Stomach smooth muscle (tissue), 2 donors: ENCODE data around the gene CR1.
"Not testable (repeated sequence)": the region's sequence is repeated elsewhere in the genome, so short reads cannot be mapped to it uniquely, and the experiment has no call there.

Experiments
- H3K27ac ChIP-seq: one replicate; pipeline ENCODE4 v1.7.0; 2013; ENCODE audit warnings: mild to moderate bottlenecking, low read length, inconsistent platforms
- H3K27me3 ChIP-seq, 2 donors: one replicate each; pipeline ENCODE4 v1.7.0; 2013; ENCODE audit warnings: low read length in 2 of 2; ENCODE audit not compliant: insufficient read depth in 2 of 2, control insufficient read depth in 1 of 2
- H3K36me3 ChIP-seq, 2 donors: one replicate each; pipeline ENCODE4 v1.7.0; 2013; ENCODE audit warnings: low read length in 2 of 2; ENCODE audit not compliant: control insufficient read depth in 2 of 2, insufficient read depth in 2 of 2
- H3K4me1 ChIP-seq: one replicate; pipeline ENCODE4 v1.7.0; 2013; ENCODE audit warnings: low read length; ENCODE audit not compliant: control insufficient read depth, insufficient read depth
- H3K4me3 ChIP-seq, 2 donors: one replicate each; pipeline ENCODE4 v1.7.0; 2013; ENCODE audit warnings: low read length in 2 of 2
- H3K9ac ChIP-seq, 2 donors: one replicate each; pipeline ENCODE4 v1.7.0; 2013; ENCODE audit warnings: low read length in 2 of 2, mild to moderate bottlenecking in 1 of 2
- H3K9me3 ChIP-seq, 2 donors: one replicate each; pipeline ENCODE4 v1.7.0; 2013; ENCODE audit warnings: low read length in 2 of 2; ENCODE audit not compliant: control insufficient read depth in 2 of 2
- donor health status: healthy.
- donor health status: Pancreatic carcinoma.

The CR1 gene

DNA sequence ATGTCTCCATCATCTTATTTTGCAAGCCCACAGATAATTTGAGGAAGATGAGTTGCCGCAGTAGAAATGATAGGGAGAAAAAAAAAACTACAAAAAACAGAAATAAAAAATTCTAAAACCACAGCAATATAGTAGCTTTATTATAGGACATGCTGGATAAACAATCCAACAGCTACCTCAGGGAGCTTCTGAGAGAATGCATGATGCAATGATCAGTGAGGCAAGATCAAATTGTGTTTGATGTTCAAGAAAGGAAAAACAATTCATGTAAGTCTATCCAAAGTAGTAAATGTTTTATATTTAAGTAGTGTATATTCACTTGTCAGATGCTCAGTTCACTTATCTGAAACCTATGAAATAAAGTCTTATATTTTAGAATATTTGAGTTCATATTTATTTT is 155.6 kb downstream of the CR1 start:
- H3K4me1 ChIP-seq = no peaks in the 10 kb centered on the region
- H3K27me3 ChIP-seq = no peaks in the 10 kb centered on the region
- H3K9ac ChIP-seq = no peak overlapping the region
- H3K9me3 ChIP-seq = no peaks in the 10 kb centered on the region
- H3K27ac ChIP-seq = no peak overlapping the region
- H3K36me3 ChIP-seq = no peaks in the 10 kb centered on the region
- no peak overlapping the region for H3K4me3 ChIP-seq

DNA sequence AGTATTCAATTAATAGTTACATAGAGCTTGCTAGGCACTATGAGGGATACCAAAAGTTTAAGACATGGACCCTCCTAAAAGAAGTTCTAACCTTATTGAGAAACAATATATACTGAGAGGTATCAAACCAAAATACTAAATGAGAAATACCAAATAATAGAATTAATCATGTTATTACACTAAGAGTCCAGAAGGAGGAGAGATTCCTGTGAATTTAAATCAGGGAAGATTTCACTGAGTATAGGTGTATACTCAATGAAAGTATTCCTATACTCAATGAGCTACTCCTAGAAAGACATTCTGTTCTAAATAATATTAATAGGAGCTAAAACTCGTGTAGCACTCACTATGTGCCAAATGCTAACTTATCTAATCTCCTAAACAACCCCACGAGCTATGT is 158.4 kb downstream of the CR1 start:
- Histone ChIP-seq H3K9me3 (no peaks in the 10 kb centered on the region), H3K36me3 (no peaks in the 10 kb centered on the region), H3K4me1 (no peaks in the 10 kb centered on the region), H3K9ac (no peak overlapping the region), H3K4me3 (no peak overlapping the region), H3K27me3 (no peaks in the 10 kb centered on the region), H3K27ac (no peak overlapping the region)

DNA sequence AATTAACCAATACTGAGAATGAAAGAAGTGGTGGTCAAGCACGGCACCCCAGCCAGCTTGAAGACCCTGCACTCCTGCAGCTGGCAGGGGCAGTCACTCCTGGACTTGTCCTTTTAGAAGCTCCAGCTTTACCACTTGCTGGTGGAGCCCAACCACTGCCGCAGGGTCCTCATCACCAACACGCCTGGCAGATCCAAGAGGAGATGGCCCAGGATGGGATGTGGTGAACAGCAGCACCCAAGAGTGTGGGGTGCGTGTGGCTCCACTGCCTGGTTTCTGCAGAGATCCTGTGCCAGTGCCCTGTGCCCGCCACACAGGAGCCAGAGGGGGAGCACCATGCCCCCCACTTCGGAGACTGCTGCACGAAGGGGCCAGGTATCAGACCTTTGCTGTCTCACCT is 162.5 kb downstream of the CR1 start:
- H3K36me3 ChIP-seq = no peaks in the 10 kb centered on the region
- no peak overlapping the region for H3K27ac ChIP-seq
- no peak overlapping the region for H3K4me3 ChIP-seq
- no peak overlapping the region for H3K9ac ChIP-seq
- H3K27me3 ChIP-seq = no peaks in the 10 kb centered on the region
- no peaks in the 10 kb centered on the region for H3K9me3 ChIP-seq
- no peaks in the 10 kb centered on the region for H3K4me1 ChIP-seq

DNA sequence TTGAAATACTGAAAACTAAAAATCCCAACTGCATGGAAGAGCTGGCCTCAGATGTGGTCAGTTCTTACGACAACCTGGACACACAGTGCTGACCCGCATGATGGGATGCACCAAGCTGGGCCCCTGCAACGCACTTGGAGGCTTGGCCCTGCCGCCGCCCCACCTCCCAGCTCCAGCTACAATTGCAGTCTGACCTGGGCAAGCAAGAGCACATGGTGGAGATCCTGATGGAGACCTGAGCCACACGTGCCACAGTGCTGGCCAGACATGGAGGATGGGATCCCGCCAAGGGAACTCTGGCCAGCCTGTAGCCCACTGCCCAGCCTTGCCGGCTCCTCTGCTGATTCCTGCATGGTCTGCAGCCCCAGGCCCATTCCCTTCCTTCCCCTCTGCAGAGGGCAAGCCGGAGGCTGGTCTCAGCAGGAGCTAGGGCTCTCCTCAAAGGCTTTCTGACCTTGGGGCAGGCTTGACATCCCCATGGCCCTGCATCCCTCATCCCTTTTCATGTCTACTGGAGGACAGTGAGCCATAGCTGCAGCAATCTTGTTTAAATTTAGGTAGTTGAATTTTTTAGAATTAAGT is 163.0 kb downstream of the CR1 start:
- Histone ChIP-seq H3K36me3 (no peaks in the 10 kb centered on the region), H3K9ac (no peak overlapping the region), H3K4me3 (no peak overlapping the region), H3K27ac (no peak overlapping the region), H3K4me1 (no peaks in the 10 kb centered on the region), H3K9me3 (no peaks in the 10 kb centered on the region), H3K27me3 (no peaks in the 10 kb centered on the region)

DNA sequence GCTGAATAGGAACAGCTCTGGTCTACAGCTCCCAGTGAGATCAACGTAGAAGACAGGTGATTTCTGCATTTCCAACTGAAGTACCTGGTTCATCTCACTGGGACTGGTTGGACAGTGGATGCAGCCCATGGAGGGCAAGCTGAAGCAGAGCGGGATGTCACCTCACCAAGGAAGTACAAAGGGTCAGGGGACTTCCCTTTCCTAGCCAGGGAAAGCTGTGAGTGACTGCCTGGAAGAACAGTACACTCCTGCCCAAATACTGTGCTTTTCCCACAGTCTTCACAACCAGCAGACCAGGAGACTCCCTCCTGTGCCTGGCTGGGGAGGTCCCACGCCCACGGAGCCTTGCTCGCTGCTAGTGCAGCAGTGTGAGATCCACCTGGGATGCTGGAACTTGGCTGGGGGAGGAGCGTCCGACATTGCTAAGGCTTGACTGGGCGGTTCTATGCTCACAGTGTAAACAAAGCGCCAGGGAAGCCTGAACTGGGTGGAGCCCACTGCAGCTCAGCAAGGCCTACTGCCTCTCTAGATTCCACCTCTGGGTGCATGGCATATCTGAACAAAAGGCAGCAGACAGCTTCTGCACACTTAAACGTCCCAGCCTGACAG is 163.7 kb downstream of the CR1 start:
- H3K9ac ChIP-seq = no peak overlapping the region

DNA sequence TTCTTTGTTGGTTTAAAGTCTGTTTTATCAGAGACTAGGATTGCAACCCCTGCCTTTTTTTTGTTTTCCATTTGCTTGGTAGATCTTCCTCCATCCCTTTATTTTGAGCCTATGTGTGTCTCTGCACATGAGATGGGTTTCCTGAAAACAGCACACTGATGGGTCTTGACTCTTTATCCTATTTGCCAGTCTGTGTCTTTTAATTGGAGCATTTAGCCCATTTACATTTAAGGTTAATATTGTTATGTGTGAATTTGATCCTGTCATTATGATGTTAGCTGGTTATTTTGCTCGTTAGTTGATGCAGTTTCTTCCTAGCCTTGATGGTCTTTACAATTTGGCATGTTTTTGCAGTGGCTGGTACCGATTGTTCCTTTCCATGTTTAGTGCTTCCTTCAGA is 165.5 kb downstream of the CR1 start:
- not testable (repeated sequence) for H3K36me3 ChIP-seq, H3K4me3 ChIP-seq

More for the DNA sequence above, 163.7 kb downstream of the CR1 start:
- Histone ChIP-seq H3K4me3 (no peak overlapping the region), H3K36me3 (no peaks in the 10 kb centered on the region), H3K9me3 (no peaks in the 10 kb centered on the region), H3K4me1 (no peaks in the 10 kb centered on the region), H3K27ac (no peak overlapping the region), H3K27me3 (no peaks in the 10 kb centered on the region)

DNA sequence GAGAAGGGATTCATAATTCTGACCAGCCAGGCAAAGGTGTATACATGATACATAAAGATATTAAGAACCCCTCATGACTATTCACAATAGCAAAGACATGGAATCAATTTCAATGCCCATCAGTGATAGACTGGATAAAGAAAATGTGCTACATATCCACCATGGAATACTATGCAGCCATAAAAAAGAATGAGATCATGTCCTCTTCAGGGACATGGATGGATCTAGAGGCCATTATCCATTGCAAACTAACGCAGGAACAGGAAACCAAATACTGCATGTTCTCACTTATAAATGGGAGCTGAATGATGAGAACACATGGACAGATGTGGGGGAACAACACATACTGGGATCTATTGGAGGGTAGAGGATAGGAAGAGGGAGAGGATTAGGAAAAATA is 170.4 kb downstream of the CR1 start:
- peaks cover 23 to 29% of the 10 kb centered on the region in 2 donors for H3K27me3 ChIP-seq
- no peak overlapping the region for H3K4me3 ChIP-seq
- no peak overlapping the region for H3K9ac ChIP-seq
- H3K9me3 ChIP-seq = no peaks in the 10 kb centered on the region
- peaks cover 4% of the 10 kb centered on the region for H3K4me1 ChIP-seq
- no peak overlapping the region for H3K27ac ChIP-seq
- no peaks in the 10 kb centered on the region for H3K36me3 ChIP-seq

More for the DNA sequence above, 165.5 kb downstream of the CR1 start:
- H3K4me1 ChIP-seq, H3K27ac ChIP-seq, H3K9ac ChIP-seq, H3K27me3 ChIP-seq, H3K9me3 ChIP-seq: not testable (repeated sequence)

DNA sequence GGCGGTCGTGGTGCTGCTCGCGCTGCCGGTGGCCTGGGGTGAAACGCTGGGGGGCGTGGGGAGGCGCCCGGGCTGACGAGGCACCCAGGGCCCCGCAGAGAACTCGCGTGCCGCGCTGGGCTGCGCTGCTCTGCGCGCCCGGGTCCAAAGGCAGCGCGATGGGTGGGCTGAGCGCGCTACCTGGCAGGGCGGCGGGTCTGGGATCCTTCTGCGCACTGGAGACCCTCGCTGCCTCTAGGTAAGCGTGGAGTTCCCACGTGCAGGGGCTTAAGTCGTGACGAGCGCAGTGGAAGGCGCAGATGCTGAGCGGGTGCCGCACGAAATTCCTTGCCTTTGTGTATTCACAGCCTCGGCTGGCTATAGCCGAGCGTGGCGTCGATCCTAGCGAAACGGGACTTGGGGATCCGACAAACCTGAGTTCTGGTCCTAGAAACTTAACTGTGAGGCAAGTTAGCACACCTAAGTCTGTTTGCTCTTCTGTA is 173.6 kb downstream of the CR1 start:
- Histone ChIP-seq H3K4me3 (peak overlapping the region in 1 of 2 donors; percentile 47), H3K27ac (no peak overlapping the region), H3K27me3 (peaks cover 23 to 30% of the 10 kb centered on the region in 2 donors), H3K9me3 (no peaks in the 10 kb centered on the region), H3K9ac (no peak overlapping the region), H3K4me1 (peaks cover 4% of the 10 kb centered on the region), H3K36me3 (no peaks in the 10 kb centered on the region)

DNA sequence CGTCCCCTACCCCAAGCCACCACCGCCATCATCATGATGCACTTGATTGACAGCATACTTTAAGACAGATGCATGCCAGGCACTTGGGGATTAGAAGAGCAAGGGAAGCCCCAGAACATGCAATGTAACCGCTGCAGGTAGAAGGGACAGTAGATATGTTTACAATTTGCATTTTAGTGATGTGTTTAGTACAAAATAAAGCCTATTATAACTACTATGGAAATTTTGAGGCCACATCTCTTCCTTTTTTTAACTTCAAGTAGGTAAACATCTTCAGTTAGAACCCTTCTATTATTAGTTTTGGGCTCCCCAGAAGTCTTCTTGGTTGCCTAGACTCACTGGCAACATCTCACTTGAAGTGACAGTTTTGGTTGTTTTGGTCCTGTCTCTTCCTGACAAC is 174.2 kb downstream of the CR1 start:
- Histone ChIP-seq H3K9ac (no peak overlapping the region), H3K9me3 (no peaks in the 10 kb centered on the region), H3K4me3 (no peak overlapping the region), H3K27me3 (peaks cover 23 to 30% of the 10 kb centered on the region in 2 donors), H3K27ac (no peak overlapping the region), H3K4me1 (peaks cover 4% of the 10 kb centered on the region), H3K36me3 (no peaks in the 10 kb centered on the region)

DNA sequence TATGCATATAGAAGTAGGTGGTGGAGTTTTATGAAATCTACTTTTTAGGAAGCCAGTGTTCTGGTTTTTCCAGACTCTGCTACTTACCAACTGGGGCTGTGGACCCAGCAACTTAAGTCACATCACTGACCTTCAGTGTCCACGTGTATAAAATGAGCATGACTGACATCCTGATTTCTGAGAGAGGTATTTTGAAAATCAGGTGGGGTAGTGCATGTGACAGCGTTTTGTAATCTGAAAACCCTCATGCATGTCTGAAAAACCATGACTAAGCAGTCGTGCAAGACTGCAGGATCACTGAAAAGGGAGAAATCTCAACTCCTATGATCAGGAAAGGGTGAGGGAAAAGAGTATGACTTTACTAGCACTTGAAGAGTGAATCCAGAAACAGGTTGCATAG is 175.0 kb downstream of the CR1 start:
- Histone ChIP-seq H3K9ac (no peak overlapping the region), H3K27me3 (peaks cover 23 to 30% of the 10 kb centered on the region in 2 donors), H3K36me3 (no peaks in the 10 kb centered on the region), H3K9me3 (no peaks in the 10 kb centered on the region), H3K4me1 (peaks cover 4% of the 10 kb centered on the region), H3K4me3 (no peak overlapping the region), H3K27ac (no peak overlapping the region)

DNA sequence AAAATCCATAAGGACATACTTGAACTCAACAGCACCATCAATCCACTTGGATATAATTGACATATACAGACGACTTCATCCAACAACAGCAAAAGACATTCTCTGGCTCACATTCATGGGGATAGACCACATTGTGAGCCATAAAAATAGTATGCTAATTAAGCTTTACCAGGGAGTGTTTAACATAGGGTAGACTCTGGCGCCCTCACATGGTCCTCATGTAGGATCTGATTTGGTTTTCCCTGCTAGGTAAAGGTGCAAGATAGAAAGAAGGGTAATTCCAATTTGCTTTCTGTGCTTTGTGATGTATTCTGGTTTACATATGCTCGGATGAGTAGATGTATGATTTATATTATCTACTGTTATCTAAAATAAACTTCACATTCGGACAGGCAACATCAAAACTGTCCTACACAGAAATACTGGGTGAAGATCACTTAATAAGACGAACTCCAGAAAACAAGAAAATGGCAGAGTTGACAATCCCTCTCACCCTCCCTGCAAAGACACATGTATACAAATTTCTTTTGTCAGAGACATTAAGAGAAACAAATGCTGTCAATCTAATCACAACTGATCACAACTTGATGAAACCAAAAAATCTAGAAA is 176.7 kb downstream of the CR1 start:
- peaks cover 20 to 30% of the 10 kb centered on the region in 2 donors for H3K27me3 ChIP-seq
- H3K9me3 ChIP-seq = no peaks in the 10 kb centered on the region
- H3K27ac ChIP-seq = no peak overlapping the region
- no peaks in the 10 kb centered on the region for H3K36me3 ChIP-seq
- no peak overlapping the region for H3K4me3 ChIP-seq
- H3K4me1 ChIP-seq = peaks cover 4% of the 10 kb centered on the region
- no peak overlapping the region for H3K9ac ChIP-seq
